ENCODE results near the gene PSME2.
A peak's percentile ranks its signal among the peaks of the same experiment; 100 is the strongest.

Gene PSME2

DNA sequence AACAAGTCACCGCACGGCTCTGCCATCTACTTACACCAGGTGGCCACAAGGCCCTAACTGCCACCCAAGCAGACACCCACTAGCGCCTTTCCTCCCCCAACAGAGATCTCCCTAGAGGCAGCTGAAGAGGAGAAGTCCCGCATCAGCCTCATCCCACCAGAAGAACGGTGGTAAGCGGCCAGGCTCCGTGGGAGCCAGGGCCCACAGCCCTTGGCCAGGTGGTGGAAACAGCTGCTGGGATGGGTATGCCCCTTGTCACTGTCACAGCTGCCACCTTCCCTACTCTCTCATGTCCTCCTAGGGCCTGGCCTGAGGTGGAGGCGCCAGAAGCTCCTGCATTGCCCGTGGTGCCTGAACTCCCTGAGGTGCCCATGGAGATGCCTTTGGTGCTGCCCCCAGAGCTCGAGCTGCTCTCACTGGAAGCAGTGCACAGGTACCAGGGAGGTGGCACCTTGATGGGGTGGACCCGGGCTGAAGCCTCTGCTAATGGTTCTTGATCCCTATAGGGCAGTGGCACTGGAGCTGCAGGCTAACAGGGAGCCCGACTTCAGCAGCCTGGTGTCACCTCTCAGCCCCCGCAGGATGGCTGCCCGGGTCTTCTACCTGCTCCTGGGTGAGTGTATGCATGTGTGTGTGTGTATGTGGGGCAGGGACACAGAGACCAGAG, 33.0 kb upstream of the PSME2 start:
- no peak for DNase-seq

DNA sequence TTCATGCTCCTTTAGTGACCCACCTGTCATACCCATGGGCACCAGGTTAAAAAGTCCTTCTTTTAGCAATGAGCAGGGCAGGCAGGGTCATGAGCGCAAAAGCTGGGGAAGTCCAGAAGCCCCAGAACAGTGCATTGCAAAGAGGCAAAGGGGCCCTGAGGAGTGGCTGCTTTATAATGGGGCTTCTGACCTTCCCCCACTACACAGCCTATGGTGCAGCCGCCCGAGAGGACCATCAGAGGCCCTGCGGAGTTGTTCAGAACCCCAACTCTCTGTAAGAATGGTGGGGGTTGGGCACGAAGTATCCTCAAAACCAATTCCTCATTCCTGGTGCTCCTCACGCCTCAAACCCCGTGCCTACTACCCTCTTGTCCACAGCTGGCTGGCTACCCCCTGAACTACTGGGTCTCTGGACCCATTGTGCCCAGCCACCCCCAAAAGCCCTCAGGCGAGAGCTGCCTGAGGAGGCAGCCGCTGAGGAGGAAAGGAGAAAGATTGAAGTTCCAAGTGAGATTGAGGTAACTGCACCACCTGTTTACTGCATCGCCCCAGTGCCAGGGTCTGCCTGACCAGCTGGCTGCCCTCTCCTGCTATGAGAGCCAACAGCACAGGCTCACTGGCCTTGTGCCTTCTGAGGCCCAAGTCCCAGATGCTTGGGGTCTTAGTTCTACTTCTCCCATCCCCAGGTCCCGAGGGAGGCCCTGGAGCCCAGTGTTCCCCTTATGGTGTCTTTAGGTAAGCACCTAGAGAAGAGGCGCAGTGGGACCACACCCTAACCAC, 32.2 kb upstream of the PSME2 start:
- DNase-seq = no peak

DNA sequence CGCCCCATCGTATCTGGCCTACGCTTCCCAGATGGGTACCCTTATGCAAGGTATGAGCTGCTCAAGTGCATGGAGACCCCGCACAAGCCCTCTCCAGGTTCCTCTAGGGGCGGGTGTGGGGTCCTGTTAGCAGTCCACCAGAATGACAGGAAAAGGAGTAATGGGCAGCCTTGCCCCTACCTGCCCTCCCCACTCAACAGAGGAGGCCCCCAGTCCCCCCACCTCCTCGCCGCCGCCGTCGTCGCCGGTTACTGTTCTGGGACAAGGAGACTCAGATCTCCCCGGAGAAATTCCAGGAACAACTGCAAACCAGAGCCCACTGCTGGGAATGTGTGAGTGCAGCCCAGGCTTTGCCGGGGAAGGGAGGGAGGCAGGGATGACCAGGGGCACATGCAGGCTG, 31.5 kb upstream of the PSME2 start:
- no peak for DNase-seq

DNA sequence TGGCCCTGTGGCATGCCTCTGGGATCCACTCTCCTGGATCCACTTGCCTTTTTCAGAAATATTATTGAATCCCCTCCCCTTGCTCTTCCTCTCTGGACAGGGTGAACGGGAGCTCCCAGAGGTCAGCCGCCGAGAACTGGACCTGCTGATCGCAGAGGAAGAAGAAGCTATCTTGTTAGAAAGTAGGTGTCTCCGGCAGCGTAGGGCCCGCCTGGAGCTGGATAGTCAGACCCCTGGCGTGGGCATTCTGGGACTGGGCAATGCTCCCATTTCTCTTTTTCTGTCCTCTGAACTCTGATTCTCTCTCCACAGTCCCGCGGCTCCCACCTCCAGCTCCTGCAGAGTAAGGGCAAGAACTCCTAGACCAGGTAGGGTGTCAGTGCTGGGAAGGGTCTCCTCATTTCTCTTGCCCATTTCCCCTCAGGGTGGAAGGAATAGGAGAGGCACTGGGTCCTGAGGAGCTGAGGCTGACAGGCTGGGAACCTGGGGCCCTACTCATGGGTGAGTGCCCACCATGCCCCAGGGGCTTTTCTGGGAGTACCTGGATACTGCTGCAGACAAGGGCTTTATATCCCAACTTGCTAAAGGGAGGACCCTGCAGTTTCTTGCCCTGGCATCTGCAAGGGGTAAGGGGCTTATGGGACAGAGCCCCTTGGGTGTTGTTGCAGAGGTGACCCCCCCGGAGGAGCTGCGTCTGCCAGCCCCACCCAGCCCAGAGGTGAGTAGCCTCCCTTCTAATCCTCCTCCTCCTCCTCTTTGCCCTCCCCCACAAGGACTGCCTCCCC, 30.8 kb upstream of the PSME2 start:
- DNase-seq = no peak

DNA sequence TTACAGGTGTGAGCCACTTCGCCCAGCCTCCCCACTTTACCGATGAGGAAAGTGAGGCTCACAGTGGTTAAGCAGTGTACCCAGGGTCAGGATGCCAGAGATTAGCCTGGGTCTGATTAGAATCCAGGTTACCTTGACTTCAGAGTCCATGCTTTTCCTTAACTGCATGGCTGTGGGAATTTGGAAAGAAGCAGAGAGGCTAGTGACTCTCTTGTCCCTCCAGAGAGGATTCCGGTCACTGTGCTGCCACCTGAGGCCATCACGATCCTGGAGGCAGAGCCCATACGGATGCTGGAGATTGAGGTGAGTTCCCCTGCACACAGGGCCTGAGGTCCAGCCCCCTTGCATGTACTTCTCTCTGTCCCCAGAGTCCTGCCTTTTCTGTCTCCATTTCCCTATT, 30.2 kb upstream of the PSME2 start:
- DNase-seq = no peak

DNA sequence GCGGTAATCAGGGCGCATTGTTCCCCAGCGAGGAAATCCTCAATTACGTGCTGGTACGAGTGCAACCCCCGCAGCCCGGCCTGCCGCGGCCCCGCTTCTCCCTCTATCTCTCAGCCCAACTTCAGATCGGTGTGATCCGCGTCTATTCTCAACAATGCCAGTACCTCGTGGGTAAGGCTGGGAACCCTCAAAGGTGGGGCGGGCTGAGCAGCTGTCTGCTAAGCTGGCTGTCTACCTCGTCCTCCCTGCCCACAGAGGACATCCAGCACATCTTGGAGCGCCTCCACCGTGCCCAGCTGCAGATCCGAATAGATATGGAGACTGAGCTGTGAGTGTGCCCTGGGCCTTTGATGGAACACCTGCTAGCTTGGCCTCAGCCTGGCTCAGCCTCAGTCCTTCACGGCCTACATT, 26.5 kb upstream of the PSME2 start:
- DNase-seq = no peak

DNA sequence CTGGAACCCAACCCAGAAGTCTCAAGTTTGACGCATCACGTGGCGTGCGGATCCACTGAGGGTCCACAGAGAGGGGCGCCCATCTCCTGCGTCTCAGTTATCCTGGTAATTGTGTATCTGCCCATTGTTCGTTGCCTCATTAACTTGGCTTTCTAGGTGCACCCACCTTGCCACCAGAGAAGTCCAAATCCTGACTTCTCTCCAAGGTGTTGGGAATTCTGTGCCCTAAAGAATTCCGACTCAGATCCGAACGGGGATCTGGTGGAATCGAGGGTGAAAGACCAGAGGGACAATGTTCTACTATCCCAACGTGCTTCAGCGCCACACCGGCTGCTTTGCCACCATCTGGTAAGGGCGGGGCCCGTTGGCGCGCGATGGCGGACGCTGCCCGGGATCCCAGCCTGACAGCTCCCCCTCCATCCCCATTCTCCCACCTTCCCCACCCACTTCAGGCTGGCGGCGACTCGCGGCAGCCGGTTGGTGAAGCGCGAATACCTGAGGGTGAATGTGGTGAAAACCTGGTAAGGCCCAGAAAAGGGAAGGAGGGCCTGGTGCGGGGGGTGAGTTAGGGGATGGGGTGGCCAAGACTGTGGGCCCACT, 26.0 kb upstream of the PSME2 start:
- peak; percentile 36 for DNase-seq

DNA sequence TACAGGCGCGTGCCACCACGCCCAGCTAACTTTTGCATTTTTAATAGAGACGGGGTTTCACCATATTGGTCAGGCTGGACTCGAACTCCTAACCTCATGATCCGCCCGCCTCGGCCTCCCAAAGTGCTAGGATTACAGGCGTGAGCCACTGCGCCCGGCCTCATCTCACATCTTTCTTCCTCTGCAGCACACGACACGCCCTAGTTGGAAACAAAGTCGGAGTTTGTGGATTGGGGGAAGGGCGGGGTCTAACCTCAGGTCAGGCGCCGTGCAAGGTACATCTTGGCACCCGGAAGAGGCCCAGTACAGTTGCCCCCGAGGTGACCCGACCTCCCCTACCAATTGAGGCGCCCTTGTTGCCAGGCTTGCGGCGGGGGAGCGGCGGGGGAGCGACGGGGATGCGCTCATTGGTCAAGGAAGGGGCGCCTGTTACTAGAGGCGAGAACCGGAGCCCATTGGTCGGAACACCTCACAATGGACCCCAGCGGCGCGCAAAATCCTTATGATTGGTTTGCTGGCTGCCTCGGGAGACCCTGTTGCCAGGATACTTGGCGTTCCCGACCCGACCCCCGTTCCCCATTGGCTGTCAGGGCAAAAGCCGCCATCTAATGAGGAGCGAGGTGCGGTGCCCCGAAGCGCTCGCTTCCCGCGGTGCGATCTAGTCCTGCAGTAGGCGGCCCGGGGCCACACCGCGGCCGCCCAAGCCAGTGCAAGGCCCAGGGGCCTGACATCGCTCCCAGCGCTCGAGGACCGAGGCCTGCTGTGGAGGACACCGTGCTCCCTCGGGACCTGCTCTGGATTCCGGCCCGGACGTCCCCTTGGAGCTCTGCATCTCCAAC, 25.2 kb upstream of the PSME2 start, which contains the start of gene REC8:
TSS of gene REC8 (plus strand) at position 659 of the 839 bp plus-strand sequence. CDS start 473 bp downstream, outside the sequence.
- peak; percentile 97 for DNase-seq

DNA sequence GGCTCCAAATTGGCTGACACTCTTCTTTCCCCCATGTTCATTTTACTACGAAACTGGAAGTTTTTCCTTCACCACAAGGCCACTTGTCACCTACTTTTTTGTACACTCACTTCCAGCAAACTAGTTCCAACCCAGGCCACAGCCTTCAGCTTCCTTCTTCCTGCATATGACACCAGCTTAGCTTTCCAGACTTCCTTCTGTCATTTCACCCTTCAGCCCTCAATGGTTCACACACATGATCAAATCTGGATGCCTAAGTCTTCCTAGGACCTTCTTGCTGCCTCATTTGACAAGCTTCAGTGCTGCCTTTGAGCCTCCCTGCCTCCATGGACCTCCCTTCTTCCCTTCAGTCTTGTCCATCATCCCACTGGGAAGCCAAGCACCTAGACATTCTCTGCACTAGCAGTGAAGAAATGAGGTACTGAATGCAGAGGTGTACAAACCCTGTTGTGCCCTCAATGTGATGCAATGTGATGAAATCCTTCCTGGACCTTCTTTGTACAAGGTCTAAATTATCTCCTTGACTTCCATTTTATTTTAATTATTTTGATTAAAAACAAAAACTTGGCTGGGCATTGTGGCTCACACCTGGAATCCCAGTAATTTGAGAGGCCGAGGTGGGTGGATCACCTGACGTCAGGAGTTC, 21.2 kb upstream of the PSME2 start:
- DNase-seq = no peak

DNA sequence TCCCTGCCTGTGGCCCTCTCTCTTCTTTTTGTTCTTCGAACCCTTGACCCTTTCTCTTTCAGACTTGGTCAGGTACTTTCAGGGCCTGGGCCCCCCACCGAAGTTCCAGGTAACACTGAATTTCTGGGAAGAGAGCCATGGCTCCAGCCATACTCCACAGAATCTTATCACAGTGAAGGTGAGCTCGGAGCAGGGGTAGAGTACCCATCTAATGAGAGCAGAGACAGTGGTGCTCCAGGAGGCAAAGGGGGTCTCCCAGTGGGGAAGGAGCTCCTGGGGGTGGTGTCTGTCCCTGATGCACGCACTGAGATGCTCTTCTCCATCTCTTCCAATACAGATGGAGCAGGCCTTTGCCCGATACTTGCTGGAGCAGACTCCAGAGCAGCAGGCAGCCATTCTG, 19.4 kb upstream of the PSME2 start:
- no peak for DNase-seq

DNA sequence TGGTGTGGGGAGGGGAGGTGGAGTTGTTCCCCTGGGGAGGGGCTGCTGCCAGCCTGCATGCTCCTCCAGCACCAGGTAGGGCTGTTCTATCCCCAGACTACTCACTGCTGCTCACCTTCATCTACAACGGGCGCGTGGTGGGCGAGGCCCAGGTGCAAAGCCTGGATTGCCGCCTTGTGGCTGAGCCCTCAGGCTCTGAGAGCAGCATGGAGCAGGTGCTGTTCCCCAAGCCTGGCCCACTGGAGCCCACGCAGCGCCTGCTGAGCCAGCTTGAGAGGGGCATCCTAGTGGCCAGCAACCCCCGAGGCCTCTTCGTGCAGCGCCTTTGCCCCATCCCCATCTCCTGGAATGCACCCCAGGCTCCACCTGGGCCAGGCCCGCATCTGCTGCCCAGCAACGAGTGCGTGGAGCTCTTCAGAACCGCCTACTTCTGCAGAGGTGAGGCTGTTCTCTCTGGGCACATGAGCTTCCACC, 18.1 kb upstream of the PSME2 start:
- DNase-seq = no peak

DNA sequence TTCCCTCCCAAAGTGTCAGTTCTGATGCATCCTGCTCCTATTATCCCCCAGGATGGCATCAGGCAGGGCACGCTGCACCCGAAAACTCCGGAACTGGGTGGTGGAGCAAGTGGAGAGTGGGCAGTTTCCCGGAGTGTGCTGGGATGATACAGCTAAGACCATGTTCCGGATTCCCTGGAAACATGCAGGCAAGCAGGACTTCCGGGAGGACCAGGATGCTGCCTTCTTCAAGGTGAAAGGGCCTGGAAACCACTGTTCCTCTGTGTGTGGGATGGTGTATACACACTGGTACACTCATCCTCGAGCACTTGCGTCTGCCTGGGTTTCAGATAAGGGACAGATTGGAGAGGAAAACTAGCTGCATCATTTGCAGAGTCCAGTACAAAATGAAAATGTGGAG, 15.7 kb upstream of the PSME2 start:
- DNase-seq = no peak

DNA sequence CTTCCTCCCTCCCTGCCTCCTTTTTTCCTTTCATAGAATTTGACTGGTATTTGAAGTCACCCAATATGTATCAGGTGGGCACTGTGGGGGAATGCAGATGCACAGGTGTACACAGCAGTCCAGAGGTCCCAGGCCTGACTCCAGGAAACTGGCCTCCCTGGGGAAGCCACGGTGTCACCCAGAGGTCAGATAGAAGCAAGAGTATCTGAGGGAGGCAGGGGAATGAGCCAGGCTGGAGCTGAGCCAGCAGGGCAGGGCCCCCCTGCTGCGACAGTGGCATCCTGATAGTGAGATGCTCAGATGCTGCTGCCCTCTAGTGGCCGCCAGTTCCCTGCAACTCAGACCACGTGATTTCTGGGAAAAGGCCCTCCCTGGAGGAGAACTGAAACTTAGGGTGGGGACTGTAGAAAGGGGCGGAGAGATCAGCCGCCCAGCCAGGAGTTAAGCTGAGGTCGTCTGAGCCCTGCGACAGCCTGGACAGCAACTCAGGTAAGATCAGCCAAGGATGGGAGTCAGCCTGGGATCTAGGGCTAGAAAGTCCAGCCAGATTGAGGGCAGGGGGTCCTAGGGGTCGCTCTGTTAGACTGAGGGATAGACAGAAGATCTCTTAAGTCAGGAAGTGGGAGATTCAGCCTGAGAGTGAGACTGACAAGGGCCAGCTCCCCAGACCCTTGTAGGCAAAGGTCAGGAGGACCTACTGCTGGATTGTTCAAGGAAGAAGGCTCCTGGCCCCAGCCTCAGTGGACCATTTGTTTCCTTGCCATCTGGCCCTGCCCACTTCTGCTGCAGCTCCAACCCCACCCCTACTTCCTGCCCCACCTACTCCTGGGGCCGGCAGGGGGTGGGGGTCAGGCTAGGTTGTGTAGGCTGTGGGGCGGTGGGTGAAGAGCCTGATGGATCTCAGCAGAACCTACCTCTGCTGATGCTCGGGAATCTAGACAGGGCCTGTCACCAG, 14.7 kb upstream of the PSME2 start, which contains the start of gene IRF9:
TSS of gene IRF9 (plus strand) at position 416 of the 955 bp plus-strand sequence. CDS start 880 bp downstream, outside the sequence.
- DNase-seq = peak; percentile 98

DNA sequence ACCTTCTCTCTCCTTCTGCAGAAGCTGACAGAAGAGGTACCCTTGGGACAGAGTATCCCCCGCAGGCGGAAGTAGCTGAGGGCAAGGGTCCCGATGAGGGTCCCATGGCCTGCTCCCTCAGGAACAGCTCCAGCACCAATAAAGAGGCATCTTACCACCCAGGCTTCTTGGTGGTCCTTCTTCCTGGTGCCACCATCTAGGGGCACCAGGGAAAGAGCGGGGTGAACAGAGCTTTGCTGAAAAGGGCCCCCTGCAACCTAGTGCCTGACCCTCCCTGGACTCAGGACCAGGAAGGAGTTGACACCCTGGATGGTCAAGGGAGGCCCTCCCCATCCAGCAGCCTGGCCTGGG, 14.1 kb upstream of the PSME2 start:
- DNase-seq = no peak

DNA sequence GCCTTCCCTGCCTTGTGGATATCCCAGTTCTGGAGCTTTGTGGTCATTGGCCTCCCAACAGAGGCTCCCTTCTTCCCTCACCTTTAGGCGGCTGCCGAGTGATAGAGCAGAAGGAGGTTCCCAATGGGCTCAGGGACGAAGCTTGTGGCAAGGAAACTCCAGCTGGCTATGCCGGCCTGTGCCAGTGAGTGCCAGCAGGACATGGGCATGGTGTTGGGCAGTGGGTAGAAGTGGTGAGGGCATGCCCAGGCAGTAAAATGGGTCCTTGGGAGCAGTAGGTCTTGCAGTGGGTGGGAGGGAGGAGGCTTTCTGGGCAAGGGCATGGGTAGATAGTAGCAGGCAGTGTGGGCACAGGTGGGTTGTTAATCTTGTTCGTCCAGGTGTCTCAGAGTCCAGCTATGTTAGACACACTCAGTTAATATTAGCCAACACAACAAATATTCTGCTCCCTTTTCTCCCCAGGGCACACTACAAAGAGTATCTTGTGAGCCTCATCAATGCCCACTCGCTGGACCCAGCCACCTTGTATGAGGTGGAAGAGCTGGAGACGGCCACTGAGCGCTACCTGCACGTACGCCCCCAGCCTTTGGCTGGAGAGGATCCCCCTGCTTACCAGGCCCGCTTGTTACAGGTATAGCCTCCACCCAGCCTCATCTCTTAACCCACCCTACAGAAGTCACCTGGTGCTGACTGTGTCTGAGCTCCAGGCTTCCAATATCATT, 13.5 kb upstream of the PSME2 start:
- DNase-seq = no peak

DNA sequence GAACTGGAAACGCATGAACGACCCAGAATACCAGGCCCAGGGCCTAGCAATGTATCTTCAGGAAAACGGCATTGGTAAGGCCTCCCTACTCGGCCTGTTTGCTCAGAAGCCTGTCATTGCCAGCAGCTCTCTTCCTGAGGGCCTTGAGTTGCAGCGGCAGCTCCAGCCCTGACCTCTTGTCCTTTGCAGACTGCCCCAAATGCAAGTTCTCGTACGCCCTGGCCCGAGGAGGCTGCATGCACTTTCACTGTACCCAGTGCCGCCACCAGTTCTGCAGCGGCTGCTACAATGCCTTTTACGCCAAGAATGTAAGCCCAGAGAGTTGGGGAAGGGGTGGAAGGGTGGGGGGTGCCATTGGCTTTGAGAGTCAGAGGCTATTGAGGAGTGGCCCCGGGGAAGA, 10.9 kb upstream of the PSME2 start:
- no peak for DNase-seq

DNA sequence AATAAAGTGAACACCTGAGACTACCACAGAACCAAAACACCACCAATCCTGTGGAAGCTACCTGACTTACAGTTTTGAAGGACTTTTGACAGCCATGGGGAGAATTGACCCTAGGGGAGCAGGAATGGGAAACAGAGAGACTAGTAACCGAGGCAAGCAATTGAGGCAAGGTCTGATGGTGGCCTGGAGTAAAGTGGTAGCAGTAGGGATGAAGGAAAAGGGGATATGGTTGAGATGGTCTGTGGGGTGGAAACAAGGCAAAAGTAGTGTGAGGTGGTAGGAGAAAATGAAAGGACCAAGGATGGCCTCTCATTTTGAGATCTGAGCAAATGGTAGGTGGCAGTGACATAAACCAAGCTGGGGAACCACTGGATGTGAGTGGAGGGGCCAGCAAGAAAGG, 10.4 kb upstream of the PSME2 start:
- DNase-seq = no peak

DNA sequence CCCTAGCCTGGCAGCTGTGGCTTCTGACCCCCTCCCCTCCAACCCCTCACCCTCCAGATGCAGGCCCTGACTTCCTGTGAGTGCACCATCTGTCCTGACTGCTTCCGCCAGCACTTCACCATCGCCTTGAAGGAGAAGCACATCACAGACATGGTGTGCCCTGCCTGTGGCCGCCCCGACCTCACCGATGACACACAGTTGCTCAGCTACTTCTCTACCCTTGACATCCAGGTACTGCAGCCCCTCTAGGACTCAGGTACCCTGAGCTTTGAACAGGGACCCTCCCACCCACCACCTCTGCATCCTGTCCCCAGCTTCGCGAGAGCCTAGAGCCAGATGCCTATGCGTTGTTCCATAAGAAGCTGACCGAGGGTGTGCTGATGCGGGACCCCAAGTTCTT, 8.7 kb upstream of the PSME2 start:
- DNase-seq = no peak

DNA sequence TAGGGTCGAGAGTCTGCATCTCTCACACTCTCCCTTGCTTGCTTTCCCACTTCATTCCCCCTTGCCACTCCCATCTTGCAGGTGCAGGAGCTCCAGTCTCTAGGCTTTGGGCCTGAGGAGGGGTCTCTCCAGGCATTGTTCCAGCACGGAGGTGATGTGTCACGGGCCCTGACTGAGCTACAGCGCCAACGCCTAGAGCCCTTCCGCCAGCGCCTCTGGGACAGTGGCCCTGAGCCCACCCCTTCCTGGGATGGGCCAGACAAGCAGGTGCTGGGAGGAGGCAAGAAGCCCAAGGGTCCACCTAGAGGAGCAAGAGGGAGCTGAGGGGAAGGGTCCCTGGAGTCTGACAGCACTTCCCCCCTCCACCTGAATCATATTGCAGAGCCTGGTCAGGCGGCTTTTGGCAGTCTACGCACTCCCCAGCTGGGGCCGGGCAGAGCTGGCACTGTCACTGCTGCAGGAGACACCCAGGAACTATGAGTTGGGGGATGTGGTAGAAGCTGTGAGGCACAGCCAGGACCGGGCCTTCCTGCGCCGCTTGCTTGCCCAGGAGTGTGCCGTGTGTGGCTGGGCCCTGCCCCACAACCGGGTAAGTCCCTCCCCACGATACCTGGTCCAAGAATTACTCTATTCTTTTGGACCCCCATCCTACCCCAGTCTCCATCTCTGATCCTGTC, 5.1 kb upstream of the PSME2 start:
- no peak for DNase-seq

Data from hematopoietic multipotent progenitor cell treated with erythropoietin and hydrocortisone succinate and interleukin-3 and kit ligand, for 8 days (in vitro differentiated cells).